SHP77 treated with DMSO at 0.1 percent for 48 hours (cell line): Measurements from ENCODE around the gene MTSS2.

ENCODE experiments used
- DNase-seq: peaks from one replicate; lab custom pipeline; 2025; lab: John Stamatoyannopoulos, UW

The MTSS2 gene

DNA sequence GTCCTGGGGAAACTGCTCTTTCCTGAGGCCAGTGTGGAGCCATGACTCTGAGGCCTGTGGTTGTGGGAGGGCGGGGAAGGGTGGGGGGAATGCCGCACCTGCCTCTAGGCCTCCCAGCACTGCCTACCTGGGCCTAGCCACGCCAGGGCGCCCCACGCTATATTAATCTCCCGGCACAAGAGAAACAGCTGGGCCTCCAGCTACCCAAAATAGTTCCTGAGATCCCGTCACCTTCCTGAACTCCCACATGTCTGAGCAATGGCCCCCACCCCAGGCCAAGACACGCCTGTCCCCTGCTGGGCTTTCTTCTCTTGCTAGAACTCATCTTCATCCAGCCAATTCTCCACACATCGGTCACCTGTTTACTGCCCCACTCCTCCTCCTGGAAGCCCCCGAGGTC, 13.0 kb upstream of the MTSS2 start:
- DNase-seq: no peak

DNA sequence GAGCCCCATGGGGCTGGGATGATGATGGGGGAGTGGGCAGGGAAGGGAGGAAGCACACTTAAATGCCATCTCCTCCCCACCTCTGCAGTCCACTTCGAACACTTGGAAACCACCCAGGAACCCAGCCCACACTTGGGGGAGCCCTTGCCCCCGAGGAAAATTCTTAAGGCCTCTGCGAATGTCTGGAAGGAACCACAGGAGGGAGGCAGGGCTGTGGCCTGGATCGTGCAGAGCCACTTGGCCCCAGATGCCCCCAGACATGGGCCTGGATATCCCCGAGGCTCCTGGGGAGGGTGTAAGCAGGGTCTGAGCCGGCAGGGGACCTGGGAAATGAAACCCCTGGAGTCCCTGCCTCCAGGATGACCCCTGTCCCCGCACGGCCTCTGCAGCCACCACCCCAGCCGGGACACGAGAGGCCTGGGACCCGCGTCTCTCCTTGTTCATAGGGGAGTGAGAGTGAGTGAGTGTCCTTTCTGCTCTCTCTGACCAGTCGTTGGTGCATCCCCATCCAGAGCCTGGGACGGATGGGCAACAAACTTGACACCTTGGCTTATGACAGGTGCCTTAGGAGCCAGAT, 11.8 kb upstream of the MTSS2 start:
- DNase-seq: no peak

DNA sequence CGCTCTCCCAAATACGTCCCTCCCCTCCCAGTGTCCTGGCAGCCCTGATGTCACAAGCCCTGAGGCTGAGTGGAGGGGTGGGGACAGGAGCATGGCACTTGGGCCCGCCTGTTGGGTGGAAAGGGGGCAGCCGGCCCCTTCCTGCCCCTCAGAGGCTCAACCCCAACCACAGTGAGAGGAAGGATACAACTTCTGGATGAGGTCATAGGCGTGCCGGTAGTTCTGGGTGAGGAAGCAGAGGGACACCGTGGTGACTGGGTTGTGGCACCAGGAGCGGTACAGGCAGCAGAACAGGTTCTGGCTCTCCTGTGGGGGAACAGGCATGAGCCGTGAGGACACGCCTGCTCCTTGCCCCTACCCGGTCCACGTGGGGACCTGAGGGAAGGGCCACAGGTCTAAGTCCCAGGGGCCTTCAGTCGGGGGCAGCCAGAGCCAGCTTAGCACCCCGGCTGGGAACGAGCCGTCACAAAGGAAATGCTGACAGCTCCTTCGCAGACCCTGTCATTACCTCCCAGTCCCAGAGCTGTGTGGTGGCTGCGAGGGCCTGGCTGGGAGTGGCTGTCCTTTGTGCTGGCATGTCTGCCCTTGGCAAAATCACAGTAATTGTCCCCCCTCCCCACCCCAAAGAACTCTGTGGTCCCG, 11.2 kb upstream of the MTSS2 start:
- no peak for DNase-seq

DNA sequence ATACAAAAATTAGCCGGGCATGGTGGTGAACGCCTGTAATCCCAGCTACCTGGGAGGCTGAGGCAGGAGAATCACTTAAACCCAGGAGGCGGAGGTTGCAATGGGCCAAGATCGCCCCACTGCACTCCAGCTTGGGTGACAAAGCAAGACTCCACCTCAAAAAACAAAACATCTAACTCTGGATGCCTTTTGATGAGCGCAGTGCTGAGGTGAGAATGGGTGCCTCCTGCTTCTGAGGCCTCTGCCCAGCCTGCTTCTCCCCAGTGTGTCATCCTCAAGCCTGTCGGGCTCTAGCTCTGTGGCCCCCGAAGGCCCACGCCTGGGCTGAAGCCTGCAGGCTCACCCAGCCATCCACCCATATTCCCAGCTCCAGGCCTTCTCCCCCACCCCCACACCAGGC, 10.5 kb upstream of the MTSS2 start:
- DNase-seq: no peak

DNA sequence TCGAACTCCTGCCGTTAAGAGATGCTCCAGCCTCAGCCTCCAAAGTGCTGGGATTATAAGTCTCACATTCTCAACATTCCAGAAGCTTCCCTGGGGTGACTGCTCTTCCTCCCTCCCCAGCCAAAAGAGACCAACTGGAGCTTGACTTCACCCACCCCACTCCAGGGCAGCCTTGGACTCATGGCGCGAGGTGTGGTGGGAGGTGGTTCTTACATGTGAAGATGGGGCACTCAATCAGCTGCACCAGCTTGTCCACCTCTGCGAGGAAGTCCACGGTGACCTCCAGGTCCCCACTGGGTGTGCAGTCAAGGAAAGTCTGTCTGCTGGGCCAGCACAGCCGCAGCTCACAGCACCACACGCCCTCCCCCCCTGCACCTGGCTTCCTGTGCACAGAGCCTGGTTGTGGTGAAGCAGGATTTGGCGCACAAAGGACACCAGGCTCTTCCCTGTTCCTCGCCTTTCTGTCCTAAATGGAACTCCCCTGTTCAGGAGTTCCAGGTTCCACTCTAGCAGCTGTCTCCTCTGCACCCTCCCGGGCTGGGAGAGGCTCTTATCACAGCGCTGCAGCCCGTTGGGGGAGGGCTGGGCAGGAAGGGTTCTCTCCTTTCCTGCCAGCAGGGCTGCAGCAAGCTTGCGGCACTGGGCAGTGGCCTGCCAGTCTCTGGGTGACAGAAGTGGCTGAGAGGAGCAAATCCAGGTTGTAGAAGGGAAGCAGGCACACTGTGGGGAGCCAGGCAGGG, 9.6 kb upstream of the MTSS2 start:
- DNase-seq: peak; percentile 96

DNA sequence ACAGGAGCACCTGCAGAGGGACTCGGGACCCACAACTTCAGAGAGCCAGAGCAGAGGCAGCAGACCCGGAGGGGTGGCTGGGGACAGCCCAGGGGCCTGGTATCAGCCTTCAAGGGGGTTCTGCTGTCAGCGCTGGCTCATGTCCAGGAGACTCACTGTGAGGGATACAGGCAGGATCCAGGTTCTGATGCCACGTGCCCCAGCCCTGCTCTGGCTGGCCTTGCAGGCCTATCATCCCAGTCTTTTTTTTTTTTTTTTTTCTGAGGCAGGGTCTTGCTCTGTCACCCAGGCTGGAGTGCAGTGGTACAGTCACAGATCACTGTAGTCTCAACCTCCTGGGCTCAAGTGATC, 9.0 kb upstream of the MTSS2 start:
- DNase-seq: peak; percentile 80

DNA sequence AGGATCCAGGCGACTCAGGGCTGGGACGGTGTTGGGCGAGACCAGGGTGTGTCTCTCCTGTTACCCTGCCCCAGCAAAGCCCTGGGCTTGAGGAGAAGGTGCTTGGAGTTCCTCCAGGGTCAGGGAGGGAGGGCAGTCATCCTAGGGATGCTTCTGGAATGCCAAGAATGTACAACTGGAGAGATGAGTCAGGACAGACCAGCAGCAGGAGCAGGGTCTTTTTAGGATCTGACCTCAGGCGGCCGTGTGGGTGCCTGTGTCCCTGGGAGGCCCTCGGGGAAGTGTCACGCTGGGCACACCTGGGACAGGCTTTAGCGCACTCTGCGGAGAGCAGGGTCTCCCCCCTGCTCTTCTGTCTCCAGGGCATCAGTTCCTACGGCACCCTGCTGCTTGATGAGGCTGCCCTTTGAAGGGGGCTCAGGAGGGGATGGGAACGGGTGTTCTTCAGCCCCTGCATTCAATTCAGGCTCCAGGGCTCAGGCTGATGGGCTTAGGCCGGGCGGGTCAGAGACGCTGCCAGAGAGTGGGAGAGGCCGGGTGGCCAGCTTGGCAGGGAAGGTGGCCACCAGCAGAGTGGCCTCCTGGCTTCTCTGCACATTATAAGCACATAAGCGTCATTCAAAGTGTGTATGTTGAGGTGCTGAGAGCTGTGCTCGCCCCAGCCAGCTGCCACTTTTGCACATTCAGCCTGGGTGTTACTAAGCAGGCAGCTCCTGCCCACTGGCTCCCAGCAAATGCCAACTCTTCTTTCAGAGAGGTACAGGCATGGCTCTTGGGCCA, 8.4 kb upstream of the MTSS2 start:
- peak; percentile 80 for DNase-seq

DNA sequence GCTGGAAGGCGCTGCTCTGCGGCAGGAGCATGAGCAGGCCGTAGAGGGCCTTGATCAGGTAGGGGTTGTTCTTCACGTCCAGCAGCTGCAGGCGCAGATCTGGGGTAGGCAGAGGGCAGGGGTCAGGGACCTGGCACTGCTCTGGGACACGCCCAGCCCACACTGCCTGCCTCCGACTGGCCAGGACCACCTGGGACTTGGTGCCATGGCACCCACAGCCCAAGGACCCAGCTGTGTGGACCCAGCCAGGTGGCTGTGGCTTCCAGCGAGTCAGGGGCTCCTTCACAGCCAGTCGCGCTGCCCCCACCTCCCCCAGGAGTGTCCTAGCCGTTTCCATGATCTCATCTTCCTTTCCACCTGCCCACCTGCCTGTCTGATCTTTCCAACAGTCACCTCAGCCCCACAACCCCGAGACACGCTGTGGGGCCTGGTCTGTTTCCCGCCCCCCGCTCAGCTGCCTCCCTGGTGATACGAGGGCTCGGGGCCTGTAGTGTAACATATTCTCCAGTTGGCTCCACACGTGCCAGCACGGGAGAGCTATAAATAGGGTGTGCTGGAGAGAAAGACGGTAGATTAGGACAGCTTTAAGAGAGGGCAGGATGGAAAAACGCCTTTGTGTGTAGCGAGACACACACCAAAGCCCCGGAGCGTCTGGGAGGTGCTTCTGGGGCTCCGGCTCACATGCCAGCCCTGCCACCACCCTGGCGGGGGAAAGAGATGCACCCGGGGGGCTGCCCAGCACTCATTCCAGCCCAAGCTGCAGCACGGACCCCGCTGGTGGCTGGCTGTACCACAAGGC, 7.2 kb upstream of the MTSS2 start:
- DNase-seq: peak; percentile 95

DNA sequence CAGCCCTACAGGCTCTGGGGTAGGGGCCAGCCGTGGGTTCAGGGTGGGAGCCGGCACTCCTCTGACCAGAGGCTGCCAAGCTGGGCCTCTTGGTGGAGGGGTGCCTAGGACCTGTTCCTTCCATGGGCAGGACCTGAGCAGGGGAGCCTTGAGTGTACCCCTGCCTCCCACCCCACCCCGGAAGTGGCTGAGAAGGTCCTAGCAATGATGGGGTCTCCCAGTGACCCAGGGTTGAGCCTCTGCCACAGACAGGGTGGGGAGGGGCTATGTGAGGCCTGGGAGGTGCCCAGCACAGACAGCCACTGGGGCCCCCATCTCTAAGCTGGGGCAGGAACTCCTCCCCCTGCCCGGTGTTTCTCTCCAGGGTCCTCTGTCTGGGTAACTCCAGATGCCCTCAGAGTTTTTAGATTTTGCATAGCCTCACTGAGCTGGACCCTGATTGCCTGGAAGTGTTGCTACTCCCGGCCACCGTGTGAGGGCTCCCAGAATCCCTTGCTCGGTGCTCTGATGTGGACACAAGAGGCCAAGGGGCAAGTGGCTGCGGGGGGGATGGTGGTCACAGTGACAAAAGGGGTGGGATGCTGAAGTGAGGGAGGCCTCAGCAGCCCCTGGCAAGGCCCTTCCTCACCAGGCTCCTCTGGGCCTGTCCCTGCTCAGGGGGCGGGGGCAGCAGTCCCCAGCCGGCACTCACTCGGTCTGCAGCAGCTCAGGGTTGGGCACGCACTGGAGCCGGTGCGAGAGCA, 6.4 kb upstream of the MTSS2 start:
- DNase-seq: peak; percentile 92

DNA sequence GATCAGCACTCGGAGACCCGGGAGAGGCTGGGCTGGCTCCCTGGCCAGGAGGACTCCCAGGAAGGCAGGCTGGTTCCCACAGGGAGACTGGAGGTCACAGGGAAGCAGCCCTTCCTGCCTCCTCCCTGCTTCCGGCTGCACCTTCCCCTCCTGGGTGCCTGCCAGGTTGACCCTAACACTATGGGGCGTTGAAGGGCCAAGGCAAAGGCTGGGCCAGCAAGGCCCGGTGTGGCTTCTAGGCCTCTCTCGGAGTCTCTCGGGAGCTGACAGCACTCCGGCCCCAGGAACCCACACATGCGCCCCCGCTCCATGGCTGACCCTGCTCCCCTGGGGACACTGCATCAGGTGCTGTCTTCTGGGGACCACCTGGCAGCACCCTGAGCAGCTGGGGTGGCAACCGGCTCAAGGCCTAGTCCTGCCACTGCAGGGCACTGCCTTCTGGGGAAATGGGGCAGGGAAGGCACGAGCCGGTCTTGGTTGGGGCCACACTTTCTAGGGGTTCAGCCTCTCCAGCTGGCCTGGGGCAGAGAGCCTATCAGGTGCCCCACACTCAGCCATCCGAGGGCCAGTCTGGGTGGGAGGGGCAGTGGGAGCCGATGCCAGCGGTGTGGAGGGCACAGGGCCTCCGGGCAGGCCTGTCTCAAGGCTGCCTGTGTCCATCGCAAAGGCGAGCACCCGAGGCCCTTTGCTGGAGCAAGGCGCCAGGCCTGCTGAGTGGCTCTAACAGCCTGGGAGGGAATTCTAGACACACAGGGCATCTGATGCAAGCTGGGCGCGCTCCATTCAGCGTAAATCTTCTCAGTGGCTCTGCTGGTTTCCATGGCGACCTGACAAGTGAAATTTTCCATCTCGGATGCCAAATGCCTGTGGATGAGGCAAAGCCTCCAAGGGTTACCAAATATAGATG, 5.6 kb upstream of the MTSS2 start:
- DNase-seq: peak; percentile 44

DNA sequence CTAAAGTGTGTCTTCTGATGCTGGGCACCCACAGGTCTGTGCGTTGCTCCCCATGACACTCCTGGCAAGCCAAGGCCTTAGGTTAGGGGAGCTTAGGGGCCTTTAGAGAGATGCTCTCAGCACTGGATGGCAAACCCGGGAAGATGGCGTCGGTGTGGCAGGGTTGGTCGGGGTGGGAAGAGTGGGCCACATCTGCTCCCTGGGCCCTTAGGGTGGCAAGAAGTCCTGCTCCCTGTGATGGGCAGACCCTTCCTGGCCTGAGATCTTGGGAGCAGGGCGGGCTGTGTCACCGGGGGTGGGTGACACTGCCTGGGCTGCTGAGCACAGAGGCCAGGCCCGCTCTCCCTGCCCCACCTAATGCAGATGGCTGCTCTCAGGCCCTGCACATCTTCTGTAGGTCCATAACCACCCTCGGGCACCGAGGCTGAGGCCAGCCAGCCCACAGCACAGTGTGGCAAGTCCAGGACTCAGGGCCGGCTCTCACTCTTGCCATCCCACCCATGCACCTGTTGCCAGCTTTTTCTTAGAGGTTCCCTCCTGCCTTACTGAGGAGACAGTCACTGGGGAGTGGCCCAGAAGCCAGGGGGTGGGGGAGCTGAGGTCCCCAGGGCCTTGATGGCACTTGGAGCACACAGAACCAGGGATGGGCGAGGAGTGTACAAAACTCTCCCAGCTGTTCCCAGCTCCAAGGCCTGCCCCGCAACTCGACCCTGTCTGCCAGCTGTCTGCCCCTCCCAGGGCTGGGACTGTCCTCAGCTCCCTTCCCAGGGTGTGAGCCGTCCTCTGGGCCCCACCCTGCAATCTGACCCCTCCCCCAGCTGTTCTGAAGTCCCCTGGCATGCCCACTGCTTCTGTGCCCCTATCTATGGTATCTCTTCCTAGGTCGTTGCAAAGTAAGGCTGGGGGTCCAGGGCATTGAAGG, 4.4 kb upstream of the MTSS2 start:
- DNase-seq: no peak

DNA sequence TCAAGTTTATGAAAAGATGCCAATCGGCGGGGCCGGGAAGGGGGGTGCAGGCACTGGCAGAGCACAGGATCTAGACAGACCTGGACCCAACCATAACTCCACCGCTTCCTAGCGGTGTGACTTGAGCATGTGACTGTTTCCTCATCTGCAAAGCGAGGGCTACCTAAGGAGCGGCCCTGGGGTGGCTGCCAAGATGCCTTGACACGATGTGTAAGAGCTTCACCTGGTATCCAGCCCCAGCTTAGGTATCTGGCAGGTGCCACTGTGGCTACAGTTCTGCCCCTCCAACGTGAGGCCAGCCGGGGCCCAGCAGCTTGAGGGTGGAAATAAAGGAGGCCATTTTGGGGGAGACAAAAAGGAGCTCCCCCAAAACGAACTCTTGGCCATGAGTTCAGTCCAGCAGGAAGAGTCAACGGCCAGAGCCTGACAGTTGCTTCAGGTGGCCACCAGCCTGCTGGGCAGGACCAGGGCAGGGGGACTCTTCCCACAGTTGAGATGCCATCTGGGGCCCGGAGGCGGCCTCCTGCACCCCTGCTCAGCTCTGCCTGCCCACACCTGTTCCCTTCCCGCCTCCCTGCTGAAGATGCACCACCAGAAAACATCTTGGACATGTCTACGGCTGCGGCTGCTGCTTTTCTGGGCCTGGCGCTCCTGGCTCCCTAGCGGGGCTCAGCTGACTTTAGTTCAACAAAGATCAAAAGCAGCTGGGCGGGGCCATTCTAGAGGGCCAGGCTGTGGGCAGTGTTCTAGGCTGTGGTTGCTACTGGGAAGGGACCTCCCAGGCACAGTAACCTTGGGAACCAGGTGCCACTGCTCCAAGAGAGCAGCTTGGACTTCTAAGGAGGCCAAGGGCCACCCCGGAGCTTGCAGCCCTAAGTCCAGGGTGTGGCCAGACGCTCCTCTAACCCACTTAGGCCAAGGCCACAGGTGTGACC, 3.4 kb upstream of the MTSS2 start:
- DNase-seq: no peak

DNA sequence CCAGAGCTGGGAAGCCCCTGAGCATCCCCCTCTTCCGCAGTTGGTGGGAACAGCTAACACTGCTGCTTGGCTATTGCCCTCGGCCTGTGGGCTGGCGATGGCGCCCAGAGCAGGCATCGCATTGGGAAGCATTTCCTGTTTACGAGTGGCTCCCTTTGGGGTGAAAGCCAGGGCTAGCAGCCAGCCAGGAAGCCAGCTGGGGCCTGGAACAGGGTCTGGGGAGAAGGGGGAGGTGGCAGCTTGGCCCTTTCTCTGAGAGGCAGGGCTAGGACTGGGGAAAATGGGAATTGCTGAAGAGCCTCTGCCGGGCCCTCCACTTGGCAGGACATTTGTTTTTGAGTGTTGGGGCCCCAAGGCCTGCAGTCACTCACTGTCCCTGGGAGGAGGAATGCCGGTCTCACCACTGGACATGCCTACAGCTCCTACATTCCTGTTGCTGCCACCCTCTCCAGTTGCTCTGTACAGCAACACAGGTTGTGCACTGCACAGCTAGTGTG, 2.4 kb upstream of the MTSS2 start:
- peak; percentile 14 for DNase-seq

DNA sequence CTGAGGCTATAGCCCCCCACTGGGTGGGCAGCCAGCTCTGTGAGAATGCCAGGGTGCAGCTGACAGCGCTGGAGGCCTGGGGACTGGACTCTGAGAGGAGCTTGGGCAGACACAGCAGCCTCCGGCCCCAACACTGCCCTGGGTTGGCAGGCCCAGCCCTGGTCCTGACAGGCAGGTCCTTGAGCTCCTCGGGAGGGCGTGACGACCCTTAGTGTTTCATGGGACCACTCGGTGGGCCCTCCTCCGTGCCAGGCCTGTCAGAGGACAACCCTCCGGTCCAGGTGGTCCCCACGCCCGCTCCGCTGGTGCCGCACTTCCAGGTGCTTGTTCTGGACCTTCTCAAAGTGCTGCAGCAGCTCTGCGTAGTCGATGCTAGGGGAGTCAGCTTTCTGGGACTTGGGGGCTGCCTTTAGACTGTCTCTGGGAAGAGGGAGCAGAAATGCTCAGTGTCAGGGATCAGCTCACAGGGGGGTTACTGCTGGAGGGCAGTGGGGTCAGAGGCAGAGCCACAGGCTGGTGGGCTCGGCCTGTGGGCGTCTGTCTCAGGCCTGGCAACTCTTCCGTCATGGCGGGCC, 1.9 kb upstream of the MTSS2 start:
- DNase-seq: no peak

DNA sequence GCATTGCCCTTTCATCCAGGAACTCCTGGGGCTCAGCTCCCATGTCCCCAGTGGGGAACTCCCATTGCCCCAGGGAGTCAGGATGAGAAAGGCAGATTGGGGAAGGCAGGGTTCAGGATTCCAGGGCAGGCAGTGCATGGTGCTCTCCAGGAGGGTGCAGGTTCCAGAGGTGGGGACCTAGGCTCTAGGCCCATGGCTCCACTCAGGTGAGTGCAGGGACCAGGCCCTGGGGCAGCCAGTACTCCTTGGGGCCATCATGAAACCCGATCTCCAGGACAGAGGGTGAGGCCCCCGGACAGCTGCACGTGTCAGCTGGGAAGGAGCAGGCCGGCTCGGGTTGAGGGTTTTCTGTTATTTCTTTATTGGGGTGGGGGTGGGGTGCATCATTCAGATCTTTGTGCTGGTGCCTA, 1.3 kb upstream of the MTSS2 start:
- peak; percentile 63 for DNase-seq

DNA sequence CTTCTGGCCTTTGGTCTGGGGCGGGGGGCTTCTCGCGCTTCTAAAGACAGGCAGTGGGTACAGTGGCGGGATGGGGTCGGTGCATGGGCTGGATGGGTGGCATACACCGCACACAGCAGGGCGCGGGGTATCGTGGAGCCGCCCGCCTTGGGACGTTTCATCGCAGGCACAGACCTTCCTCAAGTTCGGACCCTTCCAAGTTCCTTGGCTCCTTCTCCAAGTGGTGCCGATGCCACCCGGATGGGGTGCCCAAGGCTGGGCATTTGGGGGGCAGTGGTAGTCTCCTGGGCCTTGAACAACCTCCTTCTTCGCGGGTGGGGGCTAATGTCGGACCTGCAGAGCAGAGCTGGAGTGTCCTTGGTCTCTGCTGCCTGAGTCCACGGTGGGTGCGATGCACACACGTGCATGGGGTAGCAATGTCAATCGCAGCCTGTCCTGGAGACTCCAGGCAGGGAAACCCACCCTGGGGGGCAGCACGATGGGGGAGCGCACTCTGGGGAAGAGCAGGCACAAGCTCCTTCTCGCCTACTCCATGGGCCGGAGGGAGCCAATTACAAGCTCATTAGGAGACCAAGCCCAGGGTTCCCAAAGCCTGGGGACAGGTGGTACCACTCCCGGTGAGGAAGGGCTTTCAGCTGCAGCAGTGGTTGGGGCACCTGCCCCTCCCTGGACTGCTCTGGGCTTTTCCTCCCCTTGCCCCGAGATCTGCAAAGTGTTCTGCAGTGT, 686 bp upstream of the MTSS2 start:
- DNase-seq: peak; percentile 79
